Erythroblast (primary cell): ENCODE results near the gene CLIC1.

ENCODE experiments used
- GATA1 ChIP-seq: IDR thresholded peaks from 2 replicates; pipeline ENCODE4 v1.6.1; 2011; ENCODE audit warnings: low read depth, mild to moderate bottlenecking, control low read depth, low read length, moderate library complexity
- POLR2A ChIP-seq: IDR thresholded peaks from 2 replicates; pipeline ENCODE4 v1.6.1; 2011; ENCODE audit warnings: mild to moderate bottlenecking, low read length

DNA sequence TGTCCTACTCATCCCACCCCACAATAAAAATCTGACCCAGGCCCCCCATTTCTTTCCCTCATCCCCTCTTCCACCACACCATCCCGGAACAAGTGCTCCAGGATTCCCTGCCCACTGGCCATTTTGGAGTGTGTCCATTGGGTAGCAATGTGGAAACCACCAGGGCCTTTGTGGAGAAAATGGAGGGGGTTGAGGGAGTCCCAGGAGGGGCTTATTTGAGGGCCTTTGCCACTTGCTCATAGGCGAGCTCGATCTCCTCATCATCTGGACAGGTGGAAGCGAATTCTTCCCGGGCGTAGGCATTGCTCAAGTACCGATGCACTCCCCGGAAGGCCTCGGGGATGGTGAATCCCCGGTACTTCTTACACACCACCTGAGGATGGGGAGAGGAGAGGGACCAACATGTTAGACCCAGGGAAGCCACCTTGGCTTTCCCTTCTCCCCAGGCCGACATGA is 5.7 kb downstream of the CLIC1 start:
- TF ChIP-seq POLR2A (no peak), GATA1 (no peak)
